Left forelimb (tissue), 1 donor: ENCODE measurements around the gene PCDHGB7.
"Not testable (repeated sequence)": the region's sequence is repeated elsewhere in the genome, so short reads cannot be mapped to it uniquely, and the experiment has no call there.

Experiments
- DNase-seq: peaks from one replicate; pipeline ENCODE4 v3.0.0-alpha.2; 2018; ENCODE audit warnings: low spot score

PCDHGB7 gene

DNA sequence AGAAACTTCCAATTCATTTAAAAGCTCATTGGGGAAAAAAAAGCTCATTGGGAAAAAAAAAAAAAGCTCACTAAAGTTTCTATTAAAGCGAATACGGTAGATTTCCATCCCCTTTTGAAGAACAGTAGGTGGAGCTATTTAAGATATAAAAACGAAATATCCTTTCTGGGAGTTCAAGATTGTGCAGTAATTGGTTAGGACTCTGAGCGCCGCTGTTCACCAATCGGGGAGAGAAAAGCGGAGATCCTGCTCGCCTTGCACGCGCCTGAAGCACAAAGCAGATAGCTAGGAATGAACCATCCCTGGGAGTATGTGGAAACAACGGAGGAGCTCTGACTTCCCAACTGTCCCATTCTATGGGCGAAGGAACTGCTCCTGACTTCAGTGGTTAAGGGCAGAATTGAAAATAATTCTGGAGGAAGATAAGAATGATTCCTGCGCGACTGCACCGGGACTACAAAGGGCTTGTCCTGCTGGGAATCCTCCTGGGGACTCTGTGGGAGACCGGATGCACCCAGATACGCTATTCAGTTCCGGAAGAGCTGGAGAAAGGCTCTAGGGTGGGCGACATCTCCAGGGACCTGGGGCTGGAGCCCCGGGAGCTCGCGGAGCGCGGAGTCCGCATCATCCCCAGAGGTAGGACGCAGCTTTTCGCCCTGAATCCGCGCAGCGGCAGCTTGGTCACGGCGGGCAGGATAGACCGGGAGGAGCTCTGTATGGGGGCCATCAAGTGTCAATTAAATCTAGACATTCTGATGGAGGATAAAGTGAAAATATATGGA, 13.0 kb downstream of the PCDHGB7 start, which contains the start of gene PCDHGA12:
TSS of gene PCDHGA12 (plus strand) at position 176 of the 782 bp plus-strand sequence. CDS start at position 429, 253 bp downstream.
- no peak for DNase-seq

DNA sequence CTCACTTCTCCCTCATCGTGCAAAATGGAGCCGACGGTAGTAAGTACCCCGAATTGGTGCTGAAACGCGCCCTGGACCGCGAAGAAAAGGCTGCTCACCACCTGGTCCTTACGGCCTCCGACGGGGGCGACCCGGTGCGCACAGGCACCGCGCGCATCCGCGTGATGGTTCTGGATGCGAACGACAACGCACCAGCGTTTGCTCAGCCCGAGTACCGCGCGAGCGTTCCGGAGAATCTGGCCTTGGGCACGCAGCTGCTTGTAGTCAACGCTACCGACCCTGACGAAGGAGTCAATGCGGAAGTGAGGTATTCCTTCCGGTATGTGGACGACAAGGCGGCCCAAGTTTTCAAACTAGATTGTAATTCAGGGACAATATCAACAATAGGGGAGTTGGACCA, 13.8 kb downstream of the PCDHGB7 start:
- DNase-seq = no peak

DNA sequence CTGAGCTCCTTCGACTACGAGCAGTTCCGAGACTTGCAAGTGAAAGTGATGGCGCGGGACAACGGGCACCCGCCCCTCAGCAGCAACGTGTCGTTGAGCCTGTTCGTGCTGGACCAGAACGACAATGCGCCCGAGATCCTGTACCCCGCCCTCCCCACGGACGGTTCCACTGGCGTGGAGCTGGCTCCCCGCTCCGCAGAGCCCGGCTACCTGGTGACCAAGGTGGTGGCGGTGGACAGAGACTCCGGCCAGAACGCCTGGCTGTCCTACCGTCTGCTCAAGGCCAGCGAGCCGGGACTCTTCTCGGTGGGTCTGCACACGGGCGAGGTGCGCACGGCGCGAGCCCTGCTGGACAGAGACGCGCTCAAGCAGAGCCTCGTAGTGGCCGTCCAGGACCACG, 14.8 kb downstream of the PCDHGB7 start:
- DNase-seq = not testable (repeated sequence)

DNA sequence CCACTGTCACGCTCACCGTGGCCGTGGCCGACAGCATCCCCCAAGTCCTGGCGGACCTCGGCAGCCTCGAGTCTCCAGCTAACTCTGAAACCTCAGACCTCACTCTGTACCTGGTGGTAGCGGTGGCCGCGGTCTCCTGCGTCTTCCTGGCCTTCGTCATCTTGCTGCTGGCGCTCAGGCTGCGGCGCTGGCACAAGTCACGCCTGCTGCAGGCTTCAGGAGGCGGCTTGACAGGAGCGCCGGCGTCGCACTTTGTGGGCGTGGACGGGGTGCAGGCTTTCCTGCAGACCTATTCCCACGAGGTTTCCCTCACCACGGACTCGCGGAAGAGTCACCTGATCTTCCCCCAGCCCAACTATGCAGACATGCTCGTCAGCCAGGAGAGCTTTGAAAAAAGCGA, 15.2 kb downstream of the PCDHGB7 start:
- not testable (repeated sequence) for DNase-seq

DNA sequence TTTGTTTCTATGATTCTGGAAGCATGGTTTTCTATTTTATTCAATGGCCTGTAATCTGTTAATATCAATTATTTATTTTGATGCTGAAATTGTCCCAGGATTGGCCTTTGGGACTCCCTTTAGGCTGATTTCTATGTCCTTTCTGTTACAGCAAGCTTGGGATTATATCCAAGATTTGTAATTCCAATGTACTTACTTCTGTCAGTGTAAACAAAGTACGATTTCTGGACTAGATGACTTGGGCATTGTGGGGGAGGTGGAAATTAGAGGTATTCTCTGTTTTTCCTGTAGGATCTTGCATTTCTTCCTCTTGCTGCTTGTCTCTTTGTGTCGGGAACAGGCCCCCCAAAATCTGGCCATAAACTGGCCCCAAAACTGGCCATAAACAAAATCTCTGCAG, 16.5 kb downstream of the PCDHGB7 start:
- DNase-seq = no peak

DNA sequence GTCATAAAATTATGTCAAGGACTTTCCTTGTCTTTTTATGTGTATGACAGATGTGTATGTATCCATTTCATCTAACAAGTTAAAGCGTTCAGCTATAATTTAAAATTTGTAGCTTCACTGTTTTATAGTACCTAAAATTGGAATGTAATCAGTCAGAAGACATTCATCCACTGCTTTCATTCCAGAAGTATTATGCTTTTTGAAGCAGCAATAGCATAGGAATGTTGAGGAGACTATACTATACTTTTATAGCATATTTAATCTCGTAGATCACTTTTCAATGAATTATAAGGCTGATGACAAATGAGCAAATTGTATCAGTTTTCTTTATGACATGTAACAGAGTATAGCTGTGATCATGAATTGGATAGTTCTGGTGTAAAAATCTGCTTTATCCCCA, 19.7 kb downstream of the PCDHGB7 start:
- no peak for DNase-seq

DNA sequence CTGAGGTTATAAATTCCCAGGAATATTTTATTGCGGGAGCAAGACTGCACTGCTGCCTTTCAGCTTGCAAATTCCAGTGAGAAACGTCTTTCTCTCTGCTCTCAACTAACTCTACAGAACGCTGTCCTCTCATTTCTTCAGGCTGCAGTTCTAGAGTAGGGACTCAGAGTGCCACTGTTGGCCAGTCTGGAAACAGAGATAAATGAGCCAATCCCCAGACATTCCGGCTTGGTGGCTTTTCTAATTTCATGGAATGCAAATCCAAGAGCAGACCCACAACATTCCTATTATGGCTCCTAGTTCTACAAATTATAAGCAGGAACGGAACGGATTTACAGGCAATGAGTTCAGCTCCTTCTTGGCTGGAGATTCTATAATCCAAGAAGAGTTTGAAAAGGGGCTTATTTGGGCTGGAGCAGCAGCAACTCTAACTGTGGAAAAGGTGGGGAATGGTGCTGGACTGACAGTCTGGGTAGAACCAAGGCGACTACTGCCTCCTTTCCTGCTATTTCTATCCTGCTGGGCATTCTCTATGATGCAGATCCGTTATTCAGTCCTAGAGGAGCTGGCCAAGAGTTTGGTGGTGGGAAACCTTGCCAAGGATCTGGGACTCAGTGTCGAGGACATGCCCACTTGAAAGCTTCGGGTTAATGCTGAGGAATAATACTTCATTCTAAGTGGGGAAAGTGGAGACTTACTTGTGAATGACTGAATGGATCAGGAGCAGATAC, 22.1 kb downstream of the PCDHGB7 start:
- no peak for DNase-seq

DNA sequence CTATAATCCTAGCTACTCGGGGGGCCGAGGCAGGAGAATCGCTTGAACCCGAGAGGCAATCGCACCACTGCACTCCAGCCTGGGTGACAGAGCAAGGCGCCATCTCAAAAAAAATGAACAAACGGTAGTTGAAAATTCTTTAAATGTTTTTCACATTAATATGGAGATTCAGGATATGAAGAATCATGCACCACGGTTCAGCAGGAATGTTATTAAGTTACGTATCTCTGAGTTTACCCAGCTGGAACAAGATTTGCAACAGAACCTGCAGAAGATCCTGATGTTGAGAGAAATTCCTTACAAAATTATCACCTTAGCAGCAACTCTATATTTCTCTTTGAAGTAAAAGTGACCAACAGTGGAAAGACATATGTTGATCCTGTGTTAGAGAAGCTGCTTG, 22.9 kb downstream of the PCDHGB7 start:
- DNase-seq = no peak

DNA sequence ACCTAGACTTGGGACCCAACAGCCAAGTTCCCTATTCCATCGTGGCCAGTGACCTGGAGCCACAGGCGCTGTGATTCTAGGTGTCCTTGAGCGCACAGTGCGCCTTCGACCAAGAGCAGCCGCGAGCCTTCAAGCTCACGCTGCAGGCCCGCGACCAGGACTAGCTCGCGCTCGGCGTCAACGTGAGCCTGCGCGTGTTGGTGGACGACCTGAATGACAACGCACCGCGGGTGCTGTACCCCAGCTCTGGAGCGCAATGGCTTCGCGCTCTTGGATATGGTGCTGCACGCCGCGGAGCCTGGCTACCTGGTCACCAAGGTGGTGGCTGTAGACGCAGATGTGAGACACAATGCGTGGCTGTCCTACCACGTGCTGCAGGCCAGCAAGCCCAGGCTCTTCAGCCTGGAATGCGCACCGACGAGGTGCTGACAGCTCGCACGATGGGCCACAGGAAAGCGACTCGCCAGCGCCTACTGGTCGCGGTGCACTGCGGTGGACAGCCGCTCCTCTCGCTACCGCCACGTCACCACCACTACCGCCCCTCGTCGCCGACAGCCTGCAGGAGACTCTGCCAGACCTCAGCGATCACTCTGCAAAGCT, 24.2 kb downstream of the PCDHGB7 start:
- no peak for DNase-seq

DNA sequence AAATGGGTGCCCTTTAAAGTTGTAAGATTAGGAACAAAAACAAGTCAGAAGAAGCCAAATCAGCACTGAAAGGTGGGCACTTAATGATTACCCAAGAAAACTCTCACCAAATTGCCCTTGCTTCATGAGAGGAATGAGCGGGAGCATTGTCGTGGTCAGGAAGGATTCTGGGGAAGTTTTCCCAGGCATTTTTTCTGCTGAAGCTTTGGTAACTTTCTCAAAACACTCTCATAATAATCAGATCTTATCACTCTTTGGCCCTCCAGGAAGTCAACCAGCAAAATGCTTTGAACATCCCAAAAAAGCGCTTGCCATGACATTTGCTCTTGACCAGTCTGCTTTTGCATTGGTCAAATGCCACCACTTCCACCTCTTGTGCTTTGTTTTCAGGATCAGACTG, 47.9 kb downstream of the PCDHGB7 start:
- no peak for DNase-seq
